ENCODE measurements around the gene EPS15. TPM values are rescaled to one million over a fixed set of nuclear protein-coding genes. Genes with fewer than 3 reads are reported as not detected.

EPS15 gene
- total and polyA plus RNA-seq, 2 of the 13 experiments (the other 11 are each of a cell fraction or from before 2014, with no cell fraction given) = 14.3 to 19.3 TPM

GRCh38 chr1:51321924-51322280, 197.2 kb downstream of the EPS15 start:
- ATAC-seq (no peak), DNase-seq (ENCODE audit: low spot score) (no peak), FAIRE-seq (no peak)
- Histone ChIP-seq H3K4me3 (replicated peaks in 1 of 3; ENCODE audit: insufficient read depth in 1 of 3, low read depth in 2 of 3, low read length in 3 of 3) (no peak overlapping the region), H3K9me3 (ENCODE audit: low read length) (no peaks in the 10 kb centered on the region), H4K20me1 (ENCODE audit: insufficient read depth, low read length) (no peaks in the 10 kb centered on the region), H3K9ac (ENCODE audit: insufficient read depth, low read depth, low read length) (no peak overlapping the region), H2AFZ (ENCODE audit: low read length) (no peak overlapping the region), H3K36me3 (replicated peaks in 1 of 2; ENCODE audit: control insufficient read depth in 1 of 2, insufficient read depth in 2 of 2, low read length in 2 of 2) (no peaks in the 10 kb centered on the region), H3K79me2 (ENCODE audit: insufficient read depth, low read length) (no peaks in the 10 kb centered on the region), H3K4me1 (ENCODE audit: insufficient read depth, low read length) (peaks cover 7% of the 10 kb centered on the region; the same call in 1 of the 2 replicates), H3K27ac (ENCODE audit: extremely low read length, insufficient read depth, low read length) (no peak overlapping the region), H3K4me2 (ENCODE audit: low read depth, low read length) (no peak overlapping the region), H3K27me3 (ENCODE audit: control insufficient read depth in 1 of 2, insufficient read depth in 2 of 2, low read length in 2 of 2) (no peaks in the 10 kb centered on the region)
- no TSS peak for BruUV-seq (replicated peaks)
- in situ Hi-C loops (cut with HindIII; ENCODE audit: extremely low pct_ligation_motif_present, low pct_unique_long_range_greater_than_20kb) (no loop called here), intact Hi-C loops (cut with micrococcal nuclease; ENCODE audit: unreplicated experiment) (no loop called here)
- no peak for TF ChIP-seq ZNF367 (CRISPR knock-in tag; IDR thresholded peaks at IDR 0.05; ENCODE audit: borderline replicate concordance)
- peak; percentile 56; the same call in 1 of the 2 replicates for TF ChIP-seq ZNF281 (CRISPR knock-in tag; IDR thresholded peaks at IDR 0.05; ENCODE audit: borderline replicate concordance)
- WGBS (ENCODE audit: low lambda C conversion rate) = no CpG with 5 or more reads among the region's 2 CpGs
- POLR2A ChIA-PET = no interaction called here
- CTCF ChIA-PET (ENCODE audit: low intra/inter-chr PET ratio, low total read pairs) = no interaction called here

- H3K36me3 ChIP-seq (replicated peaks in 1 of 2; ENCODE audit: control insufficient read depth in 1 of 2, insufficient read depth in 2 of 2, low read length in 2 of 2) = no peaks in the 10 kb centered on the region
- WGBS (ENCODE audit: low lambda C conversion rate) = 74% methylated on average over 7 of the region's 11 CpGs
- no peak for FAIRE-seq
- no peak overlapping the region for H3K4me3 ChIP-seq (replicated peaks in 1 of 3; ENCODE audit: insufficient read depth in 1 of 3, low read depth in 2 of 3, low read length in 3 of 3)
- BruUV-seq (replicated peaks) = no TSS peak
- no peak for DNase-seq (ENCODE audit: low spot score)
- peaks cover 14% of the 10 kb centered on the region for H3K4me1 ChIP-seq (ENCODE audit: insufficient read depth, low read length)
- no peak overlapping the region for H2AFZ ChIP-seq (ENCODE audit: low read length)
- no peak overlapping the region for H3K27ac ChIP-seq (ENCODE audit: extremely low read length, insufficient read depth, low read length)
- no peaks in the 10 kb centered on the region for H3K79me2 ChIP-seq (ENCODE audit: insufficient read depth, low read length)
- intact Hi-C loops (cut with micrococcal nuclease; ENCODE audit: unreplicated experiment) = no loop called here
- POLR2A ChIA-PET = no interaction called here
- H3K27me3 ChIP-seq (ENCODE audit: control insufficient read depth in 1 of 2, insufficient read depth in 2 of 2, low read length in 2 of 2) = no peaks in the 10 kb centered on the region
- no peaks in the 10 kb centered on the region for H3K9me3 ChIP-seq (ENCODE audit: low read length)
- H4K20me1 ChIP-seq (ENCODE audit: insufficient read depth, low read length) = no peaks in the 10 kb centered on the region
- peak; percentile 39 for ATAC-seq
- H3K4me2 ChIP-seq (ENCODE audit: low read depth, low read length) = no peak overlapping the region
- in situ Hi-C loops (cut with HindIII; ENCODE audit: extremely low pct_ligation_motif_present, low pct_unique_long_range_greater_than_20kb) = no loop called here
- CTCF ChIA-PET (ENCODE audit: low intra/inter-chr PET ratio, low total read pairs) = no interaction called here
- H3K9ac ChIP-seq (ENCODE audit: insufficient read depth, low read depth, low read length) = no peak overlapping the region
- no peak for TF ChIP-seq ZZZ3 (CRISPR knock-in tag; IDR thresholded peaks at IDR 0.05; ENCODE audit: borderline replicate concordance)
- no peak for TF ChIP-seq POLR2AphosphoS5 (IDR thresholded peaks at IDR 0.05; ENCODE audit: low read depth, low read length)
- no peak for TF ChIP-seq NAIF1 (CRISPR knock-in tag; IDR thresholded peaks at IDR 0.05; ENCODE audit: borderline replicate concordance)
- TF ChIP-seq ARID4A (CRISPR knock-in tag; IDR thresholded peaks at IDR 0.05; ENCODE audit: borderline replicate concordance) = no peak
- TF ChIP-seq CHCHD3 (CRISPR knock-in tag; IDR thresholded peaks at IDR 0.05) = no peak
- no peak for TF ChIP-seq SSRP1 (CRISPR knock-in tag; IDR thresholded peaks at IDR 0.05)
Measured at GRCh38 chr1:51320967-51321923, 197.8 kb downstream of the EPS15 start.
